Measurements from ENCODE around the gene ORAI2. TPM values are rescaled to one million over a fixed set of nuclear protein-coding genes. Genes with fewer than 3 reads are reported as not detected.

Gene ORAI2
- total RNA-seq: 10 to 100 TPM; 15.0 to 39.8 TPM
- 10 to 100 TPM in 1 of 2 donors, 1 to 10 TPM in 1; 7.6 to 48.9 TPM for polyA plus RNA-seq
- long read RNA-seq, donor 1, partial matches to known transcripts: 0 of 6 reads
- long read RNA-seq, donor 1, other reads (novel, unspliced or antisense): 0 of 6 reads
- long read RNA-seq, donor 2: 0 reads
- long read RNA-seq, donor 3, partial matches to known transcripts: 0 of 3 reads
- long read RNA-seq, donor 3, other reads (novel, unspliced or antisense): 0 of 3 reads
- long read RNA-seq, donor 4, partial matches to known transcripts: 0 of 2 reads
- long read RNA-seq, donor 4, other reads (novel, unspliced or antisense): 0 of 2 reads
- long read RNA-seq, donor 5, full-length matches to known transcripts: 12 of 25 reads
- long read RNA-seq, donor 5, partial matches to known transcripts: 6 of 25 reads
- long read RNA-seq, donor 5, other reads (novel, unspliced or antisense): 7 of 25 reads

DNA sequence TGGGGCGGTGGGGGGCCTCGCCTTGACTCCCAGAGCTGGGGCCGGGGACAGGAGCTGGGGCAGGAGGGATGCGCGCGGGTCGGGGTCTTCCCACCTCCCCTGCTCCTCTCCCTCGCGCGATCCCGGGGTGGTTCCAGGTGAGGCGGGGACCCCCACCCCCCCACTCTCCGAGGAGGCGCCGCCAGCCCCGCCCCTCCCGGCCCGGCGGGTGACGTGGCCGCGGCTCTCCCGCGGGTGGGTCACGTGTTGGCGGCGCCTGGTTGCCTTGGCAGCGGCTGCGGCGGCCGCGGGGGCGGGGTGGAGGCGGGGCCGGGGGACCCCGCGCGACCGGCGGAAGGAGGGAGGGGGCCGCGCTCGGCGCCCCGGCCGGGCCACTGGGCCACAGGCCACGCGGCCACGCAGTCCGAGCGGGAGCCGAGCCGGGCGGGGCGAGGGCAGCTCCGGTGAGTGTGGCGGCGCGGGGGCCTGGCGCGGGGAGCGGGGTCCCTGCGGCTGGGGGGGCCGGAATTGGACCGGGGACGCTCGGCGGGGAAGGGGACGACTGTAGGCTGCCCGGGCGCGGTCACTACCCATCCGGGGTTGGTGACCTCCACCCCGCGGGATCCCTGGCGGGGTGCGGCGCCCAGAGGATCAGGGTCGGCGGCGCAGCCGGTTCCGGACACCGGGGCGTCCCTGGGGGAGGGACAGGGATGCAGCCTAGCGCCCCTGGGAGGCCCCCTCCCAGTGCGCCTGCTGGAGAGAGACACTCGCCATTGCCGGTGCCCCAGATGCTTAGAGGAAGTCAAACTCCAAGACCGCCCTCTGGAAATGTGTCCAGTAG is at the start of gene ORAI2:
Gene ORAI2, plus strand, starts transcription at position 357 of the 820 bp plus-strand sequence. CDS start 5,382 bp downstream, outside the sequence.
- 0% methylated on average over 44 to 90 of the region's 90 CpGs for WGBS, 2 donors
- ATAC-seq (ENCODE audit: insufficient read depth, low FRiP score) (peak; percentile 84), DNase-seq (peak; percentile 69 to 80 (median 79))
- TF ChIP-seq, protein P1, sequence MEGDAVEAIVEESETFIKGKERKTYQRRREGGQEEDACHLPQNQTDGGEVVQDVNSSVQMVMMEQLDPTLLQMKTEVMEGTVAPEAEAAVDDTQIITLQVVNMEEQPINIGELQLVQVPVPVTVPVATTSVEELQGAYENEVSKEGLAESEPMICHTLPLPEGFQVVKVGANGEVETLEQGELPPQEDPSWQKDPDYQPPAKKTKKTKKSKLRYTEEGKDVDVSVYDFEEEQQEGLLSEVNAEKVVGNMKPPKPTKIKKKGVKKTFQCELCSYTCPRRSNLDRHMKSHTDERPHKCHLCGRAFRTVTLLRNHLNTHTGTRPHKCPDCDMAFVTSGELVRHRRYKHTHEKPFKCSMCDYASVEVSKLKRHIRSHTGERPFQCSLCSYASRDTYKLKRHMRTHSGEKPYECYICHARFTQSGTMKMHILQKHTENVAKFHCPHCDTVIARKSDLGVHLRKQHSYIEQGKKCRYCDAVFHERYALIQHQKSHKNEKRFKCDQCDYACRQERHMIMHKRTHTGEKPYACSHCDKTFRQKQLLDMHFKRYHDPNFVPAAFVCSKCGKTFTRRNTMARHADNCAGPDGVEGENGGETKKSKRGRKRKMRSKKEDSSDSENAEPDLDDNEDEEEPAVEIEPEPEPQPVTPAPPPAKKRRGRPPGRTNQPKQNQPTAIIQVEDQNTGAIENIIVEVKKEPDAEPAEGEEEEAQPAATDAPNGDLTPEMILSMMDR (IDR thresholded peaks at IDR 0.05; ENCODE audit: control extremely low read depth, extremely low read depth): no peak
- Histone ChIP-seq H3K4me3 (peak within 1 kb of the TSS; percentile 78), H3K9me3 (ENCODE audit: control insufficient read depth in 4 of 4, insufficient read depth in 3 of 4, low read length in 3 of 4) (no peaks in the 10 kb centered on the region), H3K27me3 (ENCODE audit: control insufficient read depth in 3 of 3, insufficient read depth in 3 of 3, low read length in 2 of 3) (no peaks in the 10 kb centered on the region), H3K27ac (ENCODE audit: low read depth in 1 of 2, low read length in 1 of 2) (peak within 1 kb of the TSS in 1 of 2 donors; percentile 76), H3K36me3 (ENCODE audit: control insufficient read depth in 4 of 4, insufficient read depth in 4 of 4, low read length in 4 of 4) (no peaks in the 10 kb centered on the region), H3K4me1 (ENCODE audit: control insufficient read depth in 5 of 5, insufficient read depth in 5 of 5, low read length in 5 of 5) (peaks cover 0 to 14% (median 5%) of the 10 kb centered on the region in 5 donors), H3K9ac (ENCODE audit: insufficient read depth in 1 of 2, low read length in 2 of 2) (peak within 1 kb of the TSS in 1 of 2 donors; percentile 3)

DNA sequence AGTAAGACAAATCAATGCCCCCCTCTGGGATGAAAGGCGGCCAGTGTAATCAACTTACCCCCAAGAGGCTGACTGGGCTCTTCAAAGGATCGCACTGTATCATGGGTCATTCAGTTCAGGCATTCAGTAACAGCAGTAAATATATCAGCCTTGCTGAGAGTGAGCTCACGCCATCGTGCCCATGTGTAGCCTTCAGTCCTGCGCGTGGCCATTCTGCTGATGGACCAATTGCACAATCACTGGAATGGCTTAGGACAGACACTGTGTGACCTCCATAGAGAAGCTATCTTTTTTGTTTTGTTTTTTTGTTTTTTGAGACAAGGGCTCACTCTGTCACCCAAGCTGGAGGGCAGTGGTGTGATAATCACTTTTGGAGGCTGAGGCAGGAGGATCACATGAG is 46.3 kb upstream of the ORAI2 start:
- no peaks in the 10 kb centered on the region for H3K9me3 ChIP-seq (ENCODE audit: control insufficient read depth in 4 of 4, insufficient read depth in 3 of 4, low read length in 3 of 4)
- H3K27ac ChIP-seq (ENCODE audit: low read depth in 1 of 2, low read length in 1 of 2): no peak overlapping the region
- peaks cover 0 to 5% (median 1%) of the 10 kb centered on the region in 4 donors for H3K36me3 ChIP-seq (ENCODE audit: control insufficient read depth in 4 of 4, insufficient read depth in 4 of 4, low read length in 4 of 4)
- DNase-seq (no peak), ATAC-seq (ENCODE audit: insufficient read depth, low FRiP score) (no peak)
- H3K27me3 ChIP-seq (ENCODE audit: control insufficient read depth in 3 of 3, insufficient read depth in 3 of 3, low read length in 2 of 3): no peaks in the 10 kb centered on the region
- no peak overlapping the region for H3K9ac ChIP-seq (ENCODE audit: insufficient read depth in 1 of 2, low read length in 2 of 2)
- no peak overlapping the region for H3K4me3 ChIP-seq
- TF ChIP-seq, protein P1 (IDR thresholded peaks at IDR 0.05; ENCODE audit: control extremely low read depth, extremely low read depth): no peak
- H3K4me1 ChIP-seq (ENCODE audit: control insufficient read depth in 5 of 5, insufficient read depth in 5 of 5, low read length in 5 of 5): no peaks in the 10 kb centered on the region
- WGBS, 2 donors: 94 to 95% methylated on average over 6 of the region's 6 CpGs

- Histone ChIP-seq H3K9ac (ENCODE audit: insufficient read depth in 1 of 2, low read length in 2 of 2) (no peak overlapping the region), H3K4me1 (ENCODE audit: control insufficient read depth in 5 of 5, insufficient read depth in 5 of 5, low read length in 5 of 5) (no peaks in the 10 kb centered on the region), H3K36me3 (ENCODE audit: control insufficient read depth in 4 of 4, insufficient read depth in 4 of 4, low read length in 4 of 4) (peaks cover 0 to 12% (median 7%) of the 10 kb centered on the region in 4 donors), H3K27me3 (ENCODE audit: control insufficient read depth in 3 of 3, insufficient read depth in 3 of 3, low read length in 2 of 3) (no peaks in the 10 kb centered on the region), H3K4me3 (no peak overlapping the region), H3K9me3 (ENCODE audit: control insufficient read depth in 4 of 4, insufficient read depth in 3 of 4, low read length in 3 of 4) (no peaks in the 10 kb centered on the region), H3K27ac (ENCODE audit: low read depth in 1 of 2, low read length in 1 of 2) (no peak overlapping the region)
- no peak for ATAC-seq (ENCODE audit: insufficient read depth, low FRiP score)
- no peak for DNase-seq
- 90% methylated on average over 3 of the region's 3 CpGs for WGBS, 2 donors
- TF ChIP-seq, protein P1 (IDR thresholded peaks at IDR 0.05; ENCODE audit: control extremely low read depth, extremely low read depth): no peak
These were observed 43.6 kb upstream of the ORAI2 start for GRCh38 chr7:102389810-102390209.

Measured in lung (tissue), 16 donors.